Gastrocnemius medialis (tissue), 4 donors: ENCODE data around the gene GRID2.

ENCODE experiments used
- POLR2A ChIP-seq, 2 donors: fragments of 450-650 bp; IDR thresholded peaks; one replicate each; pipeline ENCODE4 v1.6.1; 2017; ENCODE audit warnings: antibody characterized with exemption in 2 of 2, mild to moderate bottlenecking in 2 of 2, moderate library complexity in 2 of 2
- TF ChIP-seq, protein P1 (sequence below), 5 experiments: fragments of 450-650 bp in 3 of 5; fragments of 200-600 bp in 2 of 5; sonication (generic) in 2 of 5; IDR thresholded peaks in 4 of 5; conservative IDR thresholded peaks in 1 of 5; 1 replicate in 4 of 5; 2 replicates in 1 of 5; pipeline ENCODE4 v1.5.1; 2016 to 2019; ENCODE audit warnings: antibody characterized with exemption in 5 of 5, mild to moderate bottlenecking in 3 of 5, moderate library complexity in 3 of 5

DNA sequence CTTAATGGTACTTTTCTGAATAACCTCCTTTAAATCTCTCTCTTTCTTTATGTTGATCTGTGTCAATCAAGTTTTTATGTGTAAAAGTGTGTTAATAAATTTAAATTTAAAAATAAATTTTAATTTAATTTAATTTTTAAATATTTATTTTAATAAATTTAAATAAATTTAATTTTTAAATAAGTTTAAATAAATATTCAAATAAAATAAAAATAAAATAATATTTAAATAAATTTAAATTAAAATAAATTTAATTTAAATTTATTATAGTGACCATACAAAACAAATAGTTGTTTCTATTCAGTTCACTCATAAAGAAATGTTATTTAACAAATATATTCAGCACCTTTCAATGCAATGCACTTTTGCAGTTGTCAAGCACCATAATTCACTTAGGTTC is 146.9 kb downstream of the GRID2 start:
- TF ChIP-seq, protein P1, sequence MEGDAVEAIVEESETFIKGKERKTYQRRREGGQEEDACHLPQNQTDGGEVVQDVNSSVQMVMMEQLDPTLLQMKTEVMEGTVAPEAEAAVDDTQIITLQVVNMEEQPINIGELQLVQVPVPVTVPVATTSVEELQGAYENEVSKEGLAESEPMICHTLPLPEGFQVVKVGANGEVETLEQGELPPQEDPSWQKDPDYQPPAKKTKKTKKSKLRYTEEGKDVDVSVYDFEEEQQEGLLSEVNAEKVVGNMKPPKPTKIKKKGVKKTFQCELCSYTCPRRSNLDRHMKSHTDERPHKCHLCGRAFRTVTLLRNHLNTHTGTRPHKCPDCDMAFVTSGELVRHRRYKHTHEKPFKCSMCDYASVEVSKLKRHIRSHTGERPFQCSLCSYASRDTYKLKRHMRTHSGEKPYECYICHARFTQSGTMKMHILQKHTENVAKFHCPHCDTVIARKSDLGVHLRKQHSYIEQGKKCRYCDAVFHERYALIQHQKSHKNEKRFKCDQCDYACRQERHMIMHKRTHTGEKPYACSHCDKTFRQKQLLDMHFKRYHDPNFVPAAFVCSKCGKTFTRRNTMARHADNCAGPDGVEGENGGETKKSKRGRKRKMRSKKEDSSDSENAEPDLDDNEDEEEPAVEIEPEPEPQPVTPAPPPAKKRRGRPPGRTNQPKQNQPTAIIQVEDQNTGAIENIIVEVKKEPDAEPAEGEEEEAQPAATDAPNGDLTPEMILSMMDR (IDR thresholded peaks at IDR 0.05 in 4 of 5, conservative IDR thresholded peaks at IDR 0.05 in 1 of 5), result no peak
- no peak for TF ChIP-seq POLR2A (IDR thresholded peaks at IDR 0.05)
